ENCODE measurements around the gene PACRG.

PACRG gene

GRCh38 chr6:163301726-163302635, 574.2 kb downstream of the PACRG start:
- H3K36me3 ChIP-seq (ENCODE audit: control insufficient read depth, insufficient read depth, low read length), result no peaks in the 10 kb centered on the region
- H3K4me1 ChIP-seq (ENCODE audit: control insufficient read depth, insufficient read depth, low read length), result no peaks in the 10 kb centered on the region
- H3K9ac ChIP-seq (ENCODE audit: low read length), result no peak overlapping the region
- no peaks in the 10 kb centered on the region for H3K27me3 ChIP-seq (ENCODE audit: control insufficient read depth, insufficient read depth, low read length)
- no peak overlapping the region for H3K4me3 ChIP-seq (ENCODE audit: low read length)
- no peaks in the 10 kb centered on the region for H3K9me3 ChIP-seq (ENCODE audit: control insufficient read depth, low read length)

GRCh38 chr6:163302747-163303146, 575.0 kb downstream of the PACRG start:
- Histone ChIP-seq H3K9ac (ENCODE audit: low read length) (no peak overlapping the region), H3K36me3 (ENCODE audit: control insufficient read depth, insufficient read depth, low read length) (no peaks in the 10 kb centered on the region), H3K4me1 (ENCODE audit: control insufficient read depth, insufficient read depth, low read length) (no peaks in the 10 kb centered on the region), H3K9me3 (ENCODE audit: control insufficient read depth, low read length) (no peaks in the 10 kb centered on the region), H3K4me3 (ENCODE audit: low read length) (no peak overlapping the region), H3K27me3 (ENCODE audit: control insufficient read depth, insufficient read depth, low read length) (no peaks in the 10 kb centered on the region)

GRCh38 chr6:163306000-163306399, 578.2 kb downstream of the PACRG start:
- no peaks in the 10 kb centered on the region for H3K36me3 ChIP-seq (ENCODE audit: control insufficient read depth, insufficient read depth, low read length)

GRCh38 chr6:163308629-163309440, 581.1 kb downstream of the PACRG start:
- H3K36me3 ChIP-seq (ENCODE audit: control insufficient read depth, insufficient read depth, low read length), result no peaks in the 10 kb centered on the region
- no peaks in the 10 kb centered on the region for H3K27me3 ChIP-seq (ENCODE audit: control insufficient read depth, insufficient read depth, low read length)
- no peak overlapping the region for H3K9ac ChIP-seq (ENCODE audit: low read length)
- no peaks in the 10 kb centered on the region for H3K4me1 ChIP-seq (ENCODE audit: control insufficient read depth, insufficient read depth, low read length)
- no peak overlapping the region for H3K4me3 ChIP-seq (ENCODE audit: low read length)
- no peaks in the 10 kb centered on the region for H3K9me3 ChIP-seq (ENCODE audit: control insufficient read depth, low read length)

More at GRCh38 chr6:163306000-163306399, 578.2 kb downstream of the PACRG start:
- Histone ChIP-seq H3K9me3 (ENCODE audit: control insufficient read depth, low read length) (no peaks in the 10 kb centered on the region), H3K27me3 (ENCODE audit: control insufficient read depth, insufficient read depth, low read length) (no peaks in the 10 kb centered on the region), H3K4me1 (ENCODE audit: control insufficient read depth, insufficient read depth, low read length) (no peaks in the 10 kb centered on the region), H3K4me3 (ENCODE audit: low read length) (no peak overlapping the region), H3K9ac (ENCODE audit: low read length) (no peak overlapping the region)

- Histone ChIP-seq H3K4me3 (ENCODE audit: low read length) (no peak overlapping the region), H3K27me3 (ENCODE audit: control insufficient read depth, insufficient read depth, low read length) (no peaks in the 10 kb centered on the region), H3K9me3 (ENCODE audit: control insufficient read depth, low read length) (no peaks in the 10 kb centered on the region), H3K9ac (ENCODE audit: low read length) (no peak overlapping the region), H3K36me3 (ENCODE audit: control insufficient read depth, insufficient read depth, low read length) (no peaks in the 10 kb centered on the region), H3K4me1 (ENCODE audit: control insufficient read depth, insufficient read depth, low read length) (no peaks in the 10 kb centered on the region)
Observed at GRCh38 chr6:163309491-163310026, 581.8 kb downstream of the PACRG start.

- H3K9ac ChIP-seq (ENCODE audit: low read length), result no peak overlapping the region
- no peak overlapping the region for H3K4me3 ChIP-seq (ENCODE audit: low read length)
- H3K4me1 ChIP-seq (ENCODE audit: control insufficient read depth, insufficient read depth, low read length), result no peaks in the 10 kb centered on the region
- H3K9me3 ChIP-seq (ENCODE audit: control insufficient read depth, low read length), result no peaks in the 10 kb centered on the region
- no peaks in the 10 kb centered on the region for H3K36me3 ChIP-seq (ENCODE audit: control insufficient read depth, insufficient read depth, low read length)
- no peaks in the 10 kb centered on the region for H3K27me3 ChIP-seq (ENCODE audit: control insufficient read depth, insufficient read depth, low read length)
Observed at GRCh38 chr6:163310096-163310972, 582.6 kb downstream of the PACRG start.

- Histone ChIP-seq H3K4me1 (ENCODE audit: control insufficient read depth, insufficient read depth, low read length) (no peaks in the 10 kb centered on the region), H3K9ac (ENCODE audit: low read length) (no peak overlapping the region), H3K9me3 (ENCODE audit: control insufficient read depth, low read length) (no peaks in the 10 kb centered on the region), H3K4me3 (ENCODE audit: low read length) (no peak overlapping the region), H3K36me3 (ENCODE audit: control insufficient read depth, insufficient read depth, low read length) (no peaks in the 10 kb centered on the region), H3K27me3 (ENCODE audit: control insufficient read depth, insufficient read depth, low read length) (no peaks in the 10 kb centered on the region)
Observed at GRCh38 chr6:163310973-163311383, 583.2 kb downstream of the PACRG start.

GRCh38 chr6:163311830-163312229, 584.1 kb downstream of the PACRG start:
- Histone ChIP-seq H3K36me3 (ENCODE audit: control insufficient read depth, insufficient read depth, low read length) (no peaks in the 10 kb centered on the region), H3K4me1 (ENCODE audit: control insufficient read depth, insufficient read depth, low read length) (no peaks in the 10 kb centered on the region), H3K4me3 (ENCODE audit: low read length) (no peak overlapping the region), H3K9ac (ENCODE audit: low read length) (no peak overlapping the region), H3K27me3 (ENCODE audit: control insufficient read depth, insufficient read depth, low read length) (no peaks in the 10 kb centered on the region), H3K9me3 (ENCODE audit: control insufficient read depth, low read length) (no peaks in the 10 kb centered on the region)

- H3K9ac ChIP-seq (ENCODE audit: low read length), result no peak overlapping the region
- H3K27me3 ChIP-seq (ENCODE audit: control insufficient read depth, insufficient read depth, low read length), result no peaks in the 10 kb centered on the region
- H3K4me1 ChIP-seq (ENCODE audit: control insufficient read depth, insufficient read depth, low read length), result no peaks in the 10 kb centered on the region
- no peak overlapping the region for H3K4me3 ChIP-seq (ENCODE audit: low read length)
- H3K36me3 ChIP-seq (ENCODE audit: control insufficient read depth, insufficient read depth, low read length), result no peaks in the 10 kb centered on the region
- no peaks in the 10 kb centered on the region for H3K9me3 ChIP-seq (ENCODE audit: control insufficient read depth, low read length)
Observed at GRCh38 chr6:163313566-163313965, 585.8 kb downstream of the PACRG start.

GRCh38 chr6:163313981-163314380, 586.2 kb downstream of the PACRG start:
- Histone ChIP-seq H3K9me3 (ENCODE audit: control insufficient read depth, low read length) (no peaks in the 10 kb centered on the region), H3K27me3 (ENCODE audit: control insufficient read depth, insufficient read depth, low read length) (no peaks in the 10 kb centered on the region), H3K4me3 (ENCODE audit: low read length) (no peak overlapping the region), H3K36me3 (ENCODE audit: control insufficient read depth, insufficient read depth, low read length) (no peaks in the 10 kb centered on the region), H3K4me1 (ENCODE audit: control insufficient read depth, insufficient read depth, low read length) (no peaks in the 10 kb centered on the region), H3K9ac (ENCODE audit: low read length) (no peak overlapping the region)

- no peak overlapping the region for H3K4me3 ChIP-seq (ENCODE audit: low read length)
- H3K9ac ChIP-seq (ENCODE audit: low read length), result no peak overlapping the region
Observed at GRCh38 chr6:163314791-163315470, 587.2 kb downstream of the PACRG start.

More at GRCh38 chr6:163314791-163315470, 587.2 kb downstream of the PACRG start:
- Histone ChIP-seq H3K4me1 (ENCODE audit: control insufficient read depth, insufficient read depth, low read length) (no peaks in the 10 kb centered on the region), H3K9me3 (ENCODE audit: control insufficient read depth, low read length) (no peaks in the 10 kb centered on the region), H3K36me3 (ENCODE audit: control insufficient read depth, insufficient read depth, low read length) (no peaks in the 10 kb centered on the region), H3K27me3 (ENCODE audit: control insufficient read depth, insufficient read depth, low read length) (no peaks in the 10 kb centered on the region)
